HEK293T (cell line): ENCODE results near the gene NET1.

ENCODE experiments used
- CTCF ChIA-PET: fragments of 350-600 bp; formaldehyde crosslinking; extraction: SDS; loops from one replicate; lab custom pipeline; 2021; ENCODE audit warnings: antibody characterized with exemption, inconsistent platforms; lab: Yijun Ruan, JAX
- POLR2A ChIA-PET: fragments of 350-600 bp; formaldehyde crosslinking; extraction: SDS; loops from one replicate; lab custom pipeline; 2020; ENCODE audit warnings: antibody characterized with exemption, inconsistent platforms; lab: Yijun Ruan, JAX
- DNase-seq: peaks from one replicate; pipeline ENCODE4 v3.0.0; 2012; ENCODE audit warnings: mixed read lengths; ENCODE audit errors: extremely low spot score
- ARNT ChIP-seq: fragments of 450-650 bp; IDR thresholded peaks from 2 replicates; pipeline ENCODE4 v1.6.1; 2017; ENCODE audit warnings: mild to moderate bottlenecking
- BHLHE40 ChIP-seq: fragments of 450-650 bp; IDR thresholded peaks from 2 replicates; pipeline ENCODE4 v1.6.1; 2016; ENCODE audit warnings: mild to moderate bottlenecking, moderate library complexity, borderline replicate concordance
- CTBP1 ChIP-seq: fragments of 450-650 bp; IDR thresholded peaks from 2 replicates; pipeline ENCODE4 v1.6.1; 2016; ENCODE audit warnings: borderline replicate concordance
- ELF4 ChIP-seq: fragments of 450-650 bp; IDR thresholded peaks from 2 replicates; pipeline ENCODE4 v1.6.1; 2017; ENCODE audit warnings: antibody characterized with exemption
- FOXA1 ChIP-seq: fragments of 450-650 bp; IDR thresholded peaks from 2 replicates; pipeline ENCODE4 v1.6.1; 2016; ENCODE audit warnings: mild to moderate bottlenecking
- FOXK2 ChIP-seq: fragments of 450-650 bp; IDR thresholded peaks from 2 replicates; pipeline ENCODE4 v1.6.1; 2016; ENCODE audit warnings: mild to moderate bottlenecking
- FOXM1 ChIP-seq: fragments of 450-650 bp; IDR thresholded peaks from 2 replicates; pipeline ENCODE4 v1.6.1; 2017; ENCODE audit warnings: mild to moderate bottlenecking, borderline replicate concordance
- HDGF ChIP-seq: fragments of 450-650 bp; IDR thresholded peaks from 2 replicates; pipeline ENCODE4 v1.6.1; 2017; ENCODE audit warnings: antibody characterized with exemption, borderline replicate concordance
- L3MBTL2 ChIP-seq: fragments of 450-650 bp; conservative IDR thresholded peaks from 2 replicates; pipeline ENCODE4 v1.6.1; 2016; ENCODE audit warnings: mild to moderate bottlenecking
- LEF1 ChIP-seq: fragments of 450-650 bp; IDR thresholded peaks from 2 replicates; pipeline ENCODE4 v1.6.1; 2017; ENCODE audit warnings: mild to moderate bottlenecking, borderline replicate concordance
- NFRKB ChIP-seq: fragments of 450-650 bp; IDR thresholded peaks from 2 replicates; pipeline ENCODE4 v1.6.1; 2016; ENCODE audit warnings: mild to moderate bottlenecking, moderate library complexity
- PKNOX1 ChIP-seq: fragments of 450-650 bp; IDR thresholded peaks from 2 replicates; pipeline ENCODE4 v1.6.1; 2016
- SP1 ChIP-seq: fragments of 450-650 bp; IDR thresholded peaks from 2 replicates; pipeline ENCODE4 v1.6.1; 2017
- SUZ12 ChIP-seq: fragments of 450-650 bp; IDR thresholded peaks from 2 replicates; pipeline ENCODE4 v1.6.1; 2016; ENCODE audit warnings: mild to moderate bottlenecking
- TARDBP ChIP-seq: fragments of 450-650 bp; IDR thresholded peaks from 2 replicates; pipeline ENCODE4 v1.6.1; 2016
- ZNF384 ChIP-seq: fragments of 450-650 bp; IDR thresholded peaks from 2 replicates; pipeline ENCODE4 v1.6.1; 2016

NET1 gene

GRCh38 chr10:5490032-5490431, 77.7 kb downstream of the NET1 start:
- TF ChIP-seq ARNT (no peak), SUZ12 (no peak), SP1 (no peak), PKNOX1 (no peak), HDGF (no peak), FOXK2 (no peak), LEF1 (no peak), CTBP1 (no peak), ZNF384 (no peak), TARDBP (no peak), ELF4 (no peak), FOXM1 (no peak), BHLHE40 (no peak), L3MBTL2 (no peak), FOXA1 (no peak), NFRKB (no peak)
- ChIA-PET CTCF (no interaction called here), POLR2A (no interaction called here)
- no peak for DNase-seq

GRCh38 chr10:5490698-5491464, 78.5 kb downstream of the NET1 start:
- DNase-seq, result no peak
- TF ChIP-seq CTBP1 (no peak), LEF1 (no peak), FOXK2 (no peak), FOXM1 (no peak), L3MBTL2 (no peak), NFRKB (no peak), HDGF (no peak), ZNF384 (no peak), BHLHE40 (no peak), TARDBP (no peak), PKNOX1 (no peak), SP1 (no peak), SUZ12 (no peak), ARNT (no peak), FOXA1 (no peak), ELF4 (no peak)

GRCh38 chr10:5491477-5491876, 79.1 kb downstream of the NET1 start:
- DNase-seq, result no peak
- CTCF ChIA-PET, result no interaction called here
- TF ChIP-seq TARDBP (no peak), PKNOX1 (no peak), LEF1 (no peak), SUZ12 (no peak), BHLHE40 (no peak), L3MBTL2 (no peak), ARNT (no peak), NFRKB (no peak), ZNF384 (no peak)
- POLR2A ChIA-PET, result no interaction called here

More at GRCh38 chr10:5490698-5491464, 78.5 kb downstream of the NET1 start:
- ChIA-PET POLR2A (no interaction called here), CTCF (no interaction called here)

GRCh38 chr10:5492322-5492855, 80.0 kb downstream of the NET1 start:
- TF ChIP-seq ARNT (no peak), PKNOX1 (no peak), SP1 (no peak), TARDBP (no peak), FOXK2 (no peak), HDGF (no peak), CTBP1 (no peak), NFRKB (no peak), FOXA1 (no peak), LEF1 (no peak)
- CTCF ChIA-PET, result no interaction called here
- POLR2A ChIA-PET, result no interaction called here
- no peak for DNase-seq

- no peak for DNase-seq
- CTCF ChIA-PET, result no interaction called here
- POLR2A ChIA-PET, result no interaction called here
- TF ChIP-seq TARDBP (no peak), BHLHE40 (no peak), SUZ12 (no peak), FOXK2 (no peak), FOXM1 (no peak), FOXA1 (no peak), HDGF (no peak), L3MBTL2 (no peak), ELF4 (no peak)
Observed at GRCh38 chr10:5492929-5493576, 80.7 kb downstream of the NET1 start.
